SK-N-SH treated with all-trans-retinoic acid at 6 μM for 48 hours (cell line): ENCODE measurements around the gene PRKG1.

Experiments used
- ARNTL ChIP-seq: fragments of 450-650 bp; formaldehyde crosslinking; IDR thresholded peaks from 2 replicates; pipeline ENCODE4 v1.5.0; 2020; ENCODE audit warnings: low read depth, mild to moderate bottlenecking, moderate library complexity, borderline replicate concordance
- BACH2 ChIP-seq: fragments of 250-450 bp; sonication (Bioruptor Pico); IDR thresholded peaks from 2 replicates; pipeline ENCODE4 v1.9.0; 2021; ENCODE audit warnings: mild to moderate bottlenecking, borderline replicate concordance
- CSDC2 ChIP-seq: fragments of 250-450 bp; sonication (Bioruptor Pico); IDR thresholded peaks from 2 replicates; pipeline ENCODE4 v1.5.0; 2020; ENCODE audit warnings: mild to moderate bottlenecking, moderate library complexity
- RARB ChIP-seq: fragments of 250-450 bp; sonication (Bioruptor Pico); IDR thresholded peaks from 2 replicates; pipeline ENCODE4 v1.8.0; 2021; ENCODE audit warnings: mild to moderate bottlenecking, moderate library complexity
- TCF4 ChIP-seq: fragments of 250-450 bp; sonication (Bioruptor Pico); IDR thresholded peaks from 2 replicates; pipeline ENCODE4 v1.8.0; 2021; ENCODE audit warnings: mild to moderate bottlenecking, moderate library complexity, borderline replicate concordance
- TOX ChIP-seq: fragments of 250-450 bp; sonication (Bioruptor Pico); IDR thresholded peaks from 2 replicates; pipeline ENCODE4 v1.8.0; 2021; ENCODE audit warnings: mild to moderate bottlenecking, moderate library complexity, borderline replicate concordance
- ZFP3 ChIP-seq: fragments of 250-450 bp; sonication (Bioruptor Pico); IDR thresholded peaks from 2 replicates; pipeline ENCODE4 v1.5.0; 2020; ENCODE audit warnings: mild to moderate bottlenecking, moderate library complexity
- TF ChIP-seq, protein P1 (sequence below): fragments of 250-450 bp; sonication (Bioruptor Pico); IDR thresholded peaks from 2 replicates; pipeline ENCODE4 v1.8.0; 2020; ENCODE audit warnings: mild to moderate bottlenecking, moderate library complexity, borderline replicate concordance

DNA sequence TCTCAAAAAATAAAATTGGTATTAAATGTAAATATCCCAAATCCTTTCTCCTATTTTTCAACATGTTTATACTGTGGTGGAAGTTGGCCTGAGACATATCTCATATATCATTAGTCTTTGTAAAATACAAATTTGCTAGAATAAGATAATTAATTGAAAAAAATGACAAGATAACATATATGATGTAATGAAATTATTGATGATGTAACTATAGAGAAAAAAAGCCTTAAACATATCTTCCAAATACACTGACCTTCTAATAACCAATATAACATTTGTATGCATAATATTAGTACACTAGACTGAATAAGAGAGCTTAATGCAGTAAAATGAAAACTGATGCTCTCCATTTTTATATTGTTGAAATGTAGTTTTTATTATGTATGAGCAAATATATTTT is 104.3 kb downstream of the PRKG1 start:
- TF ChIP-seq ZFP3 (CRISPR knock-in tag): no peak
- no peak for TF ChIP-seq CSDC2 (CRISPR knock-in tag)
- no peak for TF ChIP-seq RARB (CRISPR knock-in tag)
- no peak for TF ChIP-seq ARNTL
- TF ChIP-seq, protein P1, sequence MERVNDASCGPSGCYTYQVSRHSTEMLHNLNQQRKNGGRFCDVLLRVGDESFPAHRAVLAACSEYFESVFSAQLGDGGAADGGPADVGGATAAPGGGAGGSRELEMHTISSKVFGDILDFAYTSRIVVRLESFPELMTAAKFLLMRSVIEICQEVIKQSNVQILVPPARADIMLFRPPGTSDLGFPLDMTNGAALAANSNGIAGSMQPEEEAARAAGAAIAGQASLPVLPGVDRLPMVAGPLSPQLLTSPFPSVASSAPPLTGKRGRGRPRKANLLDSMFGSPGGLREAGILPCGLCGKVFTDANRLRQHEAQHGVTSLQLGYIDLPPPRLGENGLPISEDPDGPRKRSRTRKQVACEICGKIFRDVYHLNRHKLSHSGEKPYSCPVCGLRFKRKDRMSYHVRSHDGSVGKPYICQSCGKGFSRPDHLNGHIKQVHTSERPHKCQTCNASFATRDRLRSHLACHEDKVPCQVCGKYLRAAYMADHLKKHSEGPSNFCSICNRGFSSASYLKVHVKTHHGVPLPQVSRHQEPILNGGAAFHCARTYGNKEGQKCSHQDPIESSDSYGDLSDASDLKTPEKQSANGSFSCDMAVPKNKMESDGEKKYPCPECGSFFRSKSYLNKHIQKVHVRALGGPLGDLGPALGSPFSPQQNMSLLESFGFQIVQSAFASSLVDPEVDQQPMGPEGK (CRISPR knock-in tag): no peak
- no peak for TF ChIP-seq TCF4 (CRISPR knock-in tag)
- TF ChIP-seq BACH2 (CRISPR knock-in tag): no peak
- TF ChIP-seq TOX (CRISPR knock-in tag): no peak
